NCI-H1105 (cell line): ENCODE results near the gene GRIK2.

Experiments
- DNase-seq: peaks from one replicate; lab custom pipeline; 2025; lab: John Stamatoyannopoulos, UW

The GRIK2 gene

DNA sequence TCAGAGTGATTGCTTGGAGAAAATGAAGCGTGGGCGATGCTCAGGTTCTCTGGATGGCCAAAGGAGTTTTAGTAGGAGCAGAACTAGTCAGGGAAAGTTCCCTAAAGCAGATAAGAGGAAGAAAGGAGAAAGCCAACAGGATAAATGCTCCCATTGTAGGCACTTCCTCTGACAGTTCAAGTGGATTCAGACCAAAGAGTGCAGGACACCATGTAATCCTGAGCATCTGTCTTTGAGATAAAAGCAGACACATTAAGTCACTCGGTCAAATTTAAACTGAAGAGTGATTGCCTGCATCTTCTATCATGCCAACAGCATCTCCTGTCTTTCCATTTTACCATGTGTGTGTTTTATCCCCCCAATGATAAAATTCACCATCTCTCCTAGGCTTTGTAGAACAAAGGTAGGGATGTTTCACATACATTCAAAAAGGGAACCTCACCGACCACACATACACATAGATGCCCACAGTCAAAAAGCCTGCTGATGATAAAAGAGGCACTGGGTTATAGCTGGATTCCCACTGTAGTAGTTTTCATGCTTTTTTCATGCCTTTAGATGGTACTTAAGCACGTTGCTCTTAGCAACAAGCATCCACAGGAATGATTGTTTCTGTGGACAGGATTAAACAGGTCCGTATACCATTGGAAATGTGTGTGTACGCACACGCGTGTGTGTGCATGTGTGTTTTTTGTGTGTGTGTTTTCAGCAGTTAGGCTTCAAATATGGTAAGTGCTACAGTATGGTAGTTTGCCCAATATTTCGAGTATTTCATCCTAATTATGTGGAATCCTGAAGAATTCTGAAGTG, 7.0 kb downstream of the GRIK2 start:
- no peak for DNase-seq

DNA sequence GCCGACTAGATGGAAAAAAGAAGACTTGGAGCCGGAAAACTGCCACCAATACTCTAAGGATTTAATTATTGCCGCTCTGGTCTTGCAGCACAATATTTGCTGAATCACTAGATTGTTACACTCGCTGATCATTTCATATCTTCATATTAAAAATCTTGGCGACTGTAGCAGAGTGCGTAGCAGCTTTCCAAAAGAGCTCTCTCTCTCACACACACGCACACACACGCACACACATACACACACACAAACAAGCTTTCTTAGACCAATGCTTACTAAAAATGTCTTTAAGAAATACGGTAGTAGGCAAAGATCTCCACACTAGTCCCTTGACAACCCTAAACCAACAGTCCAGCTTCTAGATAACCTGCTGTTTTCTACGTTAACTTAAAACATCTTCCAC, 7.7 kb downstream of the GRIK2 start:
- DNase-seq, result no peak

DNA sequence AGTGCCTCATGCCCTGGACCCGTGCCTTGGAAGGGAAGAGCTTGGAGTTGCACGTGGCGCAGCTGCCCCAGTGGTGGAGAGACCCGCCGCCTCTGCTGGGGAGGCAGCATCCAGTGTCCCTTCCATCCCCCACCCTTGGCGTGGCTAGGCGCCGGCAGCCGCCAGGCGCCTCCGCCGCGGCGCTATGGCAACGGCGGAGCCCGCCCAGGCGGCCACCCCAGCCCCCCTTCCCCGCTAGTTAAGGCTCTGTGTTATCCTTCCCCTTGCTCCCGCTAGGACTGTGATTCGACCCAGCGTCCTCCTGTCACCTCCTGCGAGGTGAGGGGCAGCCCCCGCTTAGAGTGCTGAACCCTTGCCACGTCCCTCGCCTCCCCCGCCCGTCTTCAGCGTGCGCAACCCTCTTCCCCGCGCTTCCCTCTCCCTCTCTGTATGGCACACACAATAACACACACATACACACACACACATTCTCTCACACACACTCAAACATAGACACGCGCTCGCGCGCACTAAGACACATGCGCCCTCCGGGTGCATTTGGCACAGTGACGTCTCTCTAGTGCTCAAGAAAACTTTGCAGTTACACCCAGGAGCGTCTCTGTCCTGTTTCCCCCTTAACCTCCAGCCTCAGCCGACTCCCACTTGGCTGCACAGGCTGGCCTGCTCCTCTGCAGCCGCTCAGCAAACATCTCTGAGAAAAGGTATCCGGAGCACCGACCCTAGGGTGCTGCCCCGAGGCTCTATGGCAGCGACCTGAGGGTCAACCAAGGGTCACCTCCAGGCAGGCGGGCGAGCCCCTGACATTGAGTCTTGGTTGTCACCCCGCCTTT, 8.5 kb downstream of the GRIK2 start:
- DNase-seq, result peak; percentile 34

DNA sequence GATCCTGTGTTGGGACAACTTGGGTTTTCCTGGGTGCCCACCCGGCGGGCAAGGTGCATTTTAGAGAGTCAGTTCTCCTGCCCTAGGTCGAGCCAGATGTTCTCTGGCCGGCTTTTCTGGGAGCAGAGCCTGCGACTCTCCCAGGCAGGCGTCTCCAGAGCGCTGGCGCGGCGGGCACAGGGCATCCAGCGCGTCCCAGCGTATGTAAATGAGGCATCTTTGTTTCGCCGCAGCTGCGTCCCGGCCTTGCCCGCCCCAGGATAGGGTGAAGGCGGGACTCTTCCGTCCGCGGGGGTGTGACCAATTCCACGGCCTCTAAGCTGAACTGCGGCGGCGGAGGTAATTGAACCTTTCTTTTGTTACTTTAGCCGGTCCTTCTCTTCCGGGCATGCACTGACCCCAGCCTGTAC, 9.1 kb downstream of the GRIK2 start:
- DNase-seq, result no peak

DNA sequence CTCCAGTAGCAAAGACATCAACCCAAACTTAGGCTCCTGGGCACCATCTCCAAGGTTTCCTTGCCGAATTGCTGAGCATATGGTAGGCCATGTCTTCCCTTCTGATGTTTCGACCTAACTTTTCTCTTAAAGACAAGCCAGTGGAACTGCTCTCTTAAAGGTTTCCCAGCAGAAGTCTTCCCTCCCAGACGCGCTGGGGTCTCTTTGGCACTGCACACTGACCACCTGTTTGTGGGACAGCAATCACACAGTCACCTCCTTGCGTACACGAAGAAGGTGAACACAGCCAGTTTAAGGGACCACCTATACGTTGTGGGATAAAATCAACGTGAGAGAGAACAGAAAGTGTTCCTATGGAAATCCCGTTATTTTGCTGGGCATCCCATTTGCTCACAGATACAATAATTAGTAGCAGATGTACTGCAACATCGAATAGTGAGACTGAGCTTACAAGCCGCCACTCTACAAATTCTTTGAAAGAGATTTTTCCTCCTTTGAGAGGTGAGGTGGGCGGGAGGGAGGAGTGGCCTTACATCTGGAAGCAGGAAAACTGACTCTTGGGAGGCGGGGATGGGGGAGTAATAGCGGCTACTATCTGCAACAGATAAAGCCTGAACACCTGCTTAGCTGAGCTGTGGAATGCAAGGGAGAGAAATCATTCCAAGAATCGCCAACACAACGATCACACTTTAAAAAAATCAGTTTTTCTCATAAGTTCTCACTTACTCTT, 9.9 kb downstream of the GRIK2 start:
- DNase-seq, result no peak

DNA sequence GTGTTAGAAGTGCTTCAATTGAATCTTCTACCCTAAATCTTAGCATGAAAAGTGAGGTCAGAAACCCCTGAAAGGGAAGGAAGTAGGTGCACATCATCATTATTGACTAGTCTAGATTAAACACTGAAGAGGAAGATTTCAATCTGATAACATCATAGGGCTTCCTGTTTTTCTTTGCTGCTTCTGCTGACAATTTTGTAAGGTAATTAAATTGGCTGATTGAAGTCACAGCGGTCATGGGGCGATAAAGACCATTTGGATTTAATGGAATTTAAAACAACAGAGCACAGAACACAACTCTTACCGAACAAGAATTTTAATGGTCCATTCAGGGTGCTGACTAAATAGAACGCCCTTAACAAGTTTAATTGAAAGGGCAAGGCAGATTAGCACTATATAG, 11.3 kb downstream of the GRIK2 start:
- DNase-seq, result no peak

DNA sequence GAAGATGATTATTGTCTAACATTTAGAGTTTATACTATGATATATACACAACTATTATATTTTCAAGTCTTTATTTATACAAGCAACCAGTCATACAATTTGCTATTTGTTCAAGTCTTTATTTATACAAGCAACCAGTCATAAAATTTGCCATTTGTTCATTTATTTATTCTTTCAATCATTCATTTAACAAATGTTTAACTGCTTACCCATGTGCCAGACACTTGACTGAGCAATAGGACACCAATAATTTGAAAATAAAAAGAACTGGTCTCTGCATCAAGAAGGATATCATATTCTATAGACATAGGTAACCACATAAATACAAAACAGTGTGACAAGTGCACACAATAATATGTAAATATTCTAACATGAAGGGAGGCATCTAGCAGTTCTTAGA, 20.3 kb downstream of the GRIK2 start:
- DNase-seq, result no peak

DNA sequence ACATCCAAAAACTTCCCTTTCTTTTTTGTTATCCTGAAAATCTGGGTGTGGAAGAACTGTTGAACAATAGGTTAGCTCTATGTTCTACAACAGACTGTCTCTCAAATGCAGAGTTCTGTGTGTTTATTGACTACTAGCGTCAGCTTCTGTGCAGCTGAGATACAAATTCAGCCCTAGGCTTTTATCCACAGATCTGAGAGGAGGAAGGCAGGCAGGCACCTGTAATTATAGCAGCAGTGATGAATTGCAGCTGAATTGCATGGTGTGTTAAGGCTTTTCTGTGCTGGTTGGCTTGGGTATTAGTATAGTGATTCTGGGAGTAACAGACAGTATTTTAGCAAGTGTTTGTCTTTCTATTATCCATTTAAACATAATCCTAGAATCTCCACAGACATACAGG, 24.4 kb downstream of the GRIK2 start:
- DNase-seq, result no peak

DNA sequence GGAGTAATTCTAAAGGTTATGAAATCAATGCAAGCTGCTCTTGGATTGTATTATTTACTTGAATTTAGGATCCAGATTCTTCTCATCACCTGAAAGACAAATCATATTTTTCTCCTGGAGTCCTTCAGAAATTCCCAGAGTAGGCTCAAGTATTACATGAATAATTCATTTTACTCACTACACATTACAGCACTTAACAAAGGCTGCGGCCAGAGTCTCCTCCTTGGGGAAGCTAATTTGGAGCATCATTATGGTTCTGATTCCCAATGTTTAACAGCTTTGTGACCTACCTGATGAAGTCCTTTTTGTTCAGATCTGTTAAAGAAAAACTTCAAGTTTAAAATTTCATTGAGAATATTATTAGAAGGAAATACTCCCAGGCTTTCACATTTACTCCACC, 28.7 kb downstream of the GRIK2 start:
- DNase-seq, result no peak

DNA sequence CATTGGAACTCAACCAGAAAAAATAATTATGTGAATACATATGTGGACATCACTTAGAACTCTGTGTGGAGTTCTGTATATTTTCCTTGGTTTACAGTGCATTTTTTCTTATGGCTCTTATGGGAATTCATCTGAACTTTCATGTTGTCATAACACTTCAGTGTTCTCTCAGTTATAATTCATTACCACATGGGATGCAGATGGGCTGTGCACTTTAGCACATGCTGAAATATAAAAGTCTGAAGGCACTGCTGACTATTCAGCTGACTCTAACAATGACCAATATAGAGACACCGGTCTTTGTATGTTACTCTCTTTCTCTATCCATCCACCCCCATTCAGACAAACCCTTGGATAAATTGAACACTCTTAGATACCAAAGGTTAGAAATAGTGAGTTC, 29.3 kb downstream of the GRIK2 start:
- no peak for DNase-seq

DNA sequence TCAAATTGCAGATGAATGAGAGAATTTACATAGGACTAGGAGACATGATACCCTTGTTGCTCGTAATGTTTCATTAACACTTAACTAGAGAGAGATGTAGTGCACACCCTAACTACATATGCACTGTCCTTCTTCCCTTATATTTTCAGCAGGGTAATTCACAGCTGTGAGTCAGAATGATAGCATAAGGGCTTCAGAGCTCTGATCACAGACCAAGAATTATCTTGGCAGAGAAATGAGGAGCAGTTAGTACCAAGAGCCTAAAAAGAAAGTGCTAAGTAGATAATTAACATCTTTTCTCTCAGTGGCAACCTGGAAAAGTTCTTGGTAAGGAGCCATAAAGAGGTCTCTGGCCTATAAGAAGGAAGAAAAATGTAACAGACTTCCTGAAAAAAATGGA, 35.8 kb downstream of the GRIK2 start:
- no peak for DNase-seq

DNA sequence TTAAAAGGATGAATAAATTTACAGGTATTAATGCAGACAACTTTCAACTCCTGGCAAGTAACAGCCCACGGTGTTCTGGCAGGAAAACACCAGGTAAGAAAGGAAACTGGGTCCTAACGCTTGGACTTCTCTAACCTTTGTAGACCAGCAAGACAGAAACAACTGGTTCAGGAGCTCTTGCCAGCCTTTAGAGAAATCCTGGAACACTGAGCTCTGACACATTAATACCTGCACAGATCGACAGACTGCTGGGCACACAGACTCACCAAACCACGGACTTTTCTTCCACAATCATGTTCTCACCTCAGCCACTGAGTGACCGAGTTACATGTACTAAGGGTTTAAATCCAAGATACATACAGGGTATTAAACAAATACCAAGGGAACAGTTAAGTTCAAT, 36.3 kb downstream of the GRIK2 start:
- no peak for DNase-seq

DNA sequence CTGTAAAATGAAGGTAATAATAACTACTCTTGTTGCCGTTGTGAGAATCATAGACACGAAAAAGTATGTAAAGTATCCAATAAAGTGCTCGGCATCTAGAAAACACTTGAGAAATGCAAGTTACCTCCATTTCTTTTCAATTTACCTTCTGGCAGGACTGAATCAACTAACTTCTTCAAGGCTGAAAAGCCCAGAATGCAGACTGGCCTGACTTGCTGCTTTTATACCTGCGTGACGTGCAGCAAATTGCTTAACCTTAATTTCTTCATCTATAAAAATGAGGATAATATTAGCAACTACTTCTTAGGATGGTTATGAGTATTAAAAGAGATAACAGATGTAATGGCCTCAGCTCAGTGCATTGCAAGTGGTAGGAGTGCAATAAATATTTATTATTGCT, 39.6 kb downstream of the GRIK2 start:
- no peak for DNase-seq

DNA sequence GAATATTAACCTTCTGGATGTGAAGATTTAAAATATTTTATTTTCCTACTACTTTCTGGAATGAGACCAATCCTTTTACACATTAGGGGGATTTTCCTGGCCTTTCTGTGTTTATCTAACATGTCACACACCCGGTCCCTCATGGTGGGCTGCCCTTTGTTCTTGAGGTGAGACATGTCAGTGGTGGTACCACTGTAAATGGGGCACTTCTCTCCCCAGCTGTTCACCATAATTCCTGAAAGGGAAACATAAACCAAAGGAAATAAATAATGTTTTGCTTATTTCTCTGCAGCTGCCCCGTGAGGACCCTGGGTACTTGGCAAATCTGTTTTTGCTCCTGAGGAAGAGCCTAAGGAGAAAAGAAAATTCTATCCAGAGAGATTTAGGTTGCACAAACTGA, 41.1 kb downstream of the GRIK2 start:
- no peak for DNase-seq

DNA sequence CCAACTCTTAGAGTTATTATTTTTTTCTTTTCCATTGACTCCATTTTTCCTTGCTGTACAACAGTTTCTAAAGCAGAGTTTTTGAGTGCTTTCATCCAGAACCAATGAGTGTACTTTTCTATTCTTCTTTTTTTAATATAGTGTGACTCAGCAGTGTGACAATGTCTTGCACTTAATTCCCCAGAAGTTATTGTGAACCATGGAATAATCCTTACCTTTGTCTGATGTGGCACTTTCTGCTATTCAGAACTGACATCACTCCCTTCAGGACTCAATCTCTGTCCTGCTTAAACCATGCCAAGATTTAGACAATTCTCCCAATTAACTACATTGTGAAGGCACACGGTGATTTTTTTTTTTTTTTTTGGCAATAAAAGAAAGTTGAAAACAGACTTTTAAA, 41.5 kb downstream of the GRIK2 start:
- no peak for DNase-seq

DNA sequence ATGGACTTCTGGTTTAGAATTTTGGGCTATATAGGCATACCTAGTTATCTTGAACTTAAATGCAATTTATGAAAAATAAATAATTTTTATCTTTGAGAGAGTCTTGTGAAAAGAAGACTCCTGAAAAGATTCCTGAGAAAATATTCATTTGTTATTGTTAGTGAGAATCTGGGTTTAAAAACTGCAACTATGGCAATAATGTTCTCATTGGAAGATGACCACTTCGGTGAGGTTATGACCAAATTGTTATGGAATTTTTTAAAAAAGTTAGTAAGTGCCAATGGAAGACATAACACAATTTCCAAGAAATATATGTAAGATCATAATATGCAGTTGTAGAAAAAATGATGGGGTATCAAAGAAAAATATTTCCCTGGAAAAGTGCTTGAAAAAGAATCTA, 46.3 kb downstream of the GRIK2 start:
- DNase-seq, result no peak

DNA sequence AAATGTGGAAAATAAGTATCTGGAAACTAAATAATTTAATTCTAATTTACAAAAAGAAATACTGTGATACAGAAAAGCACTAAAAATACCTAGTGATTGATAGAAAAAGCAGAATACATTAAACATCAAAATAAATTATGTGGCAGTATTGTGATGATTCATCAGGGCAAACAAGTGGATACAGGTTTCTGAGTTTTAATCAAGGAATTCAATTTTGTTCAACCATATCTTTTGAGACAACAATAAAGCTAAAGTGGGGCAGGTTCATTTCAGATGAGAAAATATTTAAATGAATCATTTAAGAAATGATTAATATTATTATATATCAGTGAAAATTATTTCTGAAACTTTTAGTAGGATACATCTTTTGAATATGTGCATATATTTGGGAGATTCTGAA, 49.8 kb downstream of the GRIK2 start:
- no peak for DNase-seq

DNA sequence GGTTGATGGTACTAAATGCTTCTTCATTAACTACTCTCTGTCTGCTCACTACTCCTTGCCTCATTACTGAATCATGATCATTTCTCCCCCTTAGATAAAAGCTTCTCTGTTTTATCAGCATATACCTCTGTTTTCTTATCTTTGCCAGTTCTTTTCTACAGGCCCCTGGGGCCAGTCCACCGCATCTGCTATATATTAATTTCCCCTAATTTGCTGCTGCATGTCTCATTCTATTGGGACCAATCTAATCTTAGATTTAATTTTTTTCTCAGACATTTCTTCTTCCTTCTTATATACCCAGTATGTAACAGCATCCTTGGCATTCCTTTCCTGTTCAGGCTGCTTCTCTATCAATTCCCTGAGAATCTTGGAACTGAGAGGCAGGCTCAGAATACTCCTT, 51.2 kb downstream of the GRIK2 start:
- no peak for DNase-seq

DNA sequence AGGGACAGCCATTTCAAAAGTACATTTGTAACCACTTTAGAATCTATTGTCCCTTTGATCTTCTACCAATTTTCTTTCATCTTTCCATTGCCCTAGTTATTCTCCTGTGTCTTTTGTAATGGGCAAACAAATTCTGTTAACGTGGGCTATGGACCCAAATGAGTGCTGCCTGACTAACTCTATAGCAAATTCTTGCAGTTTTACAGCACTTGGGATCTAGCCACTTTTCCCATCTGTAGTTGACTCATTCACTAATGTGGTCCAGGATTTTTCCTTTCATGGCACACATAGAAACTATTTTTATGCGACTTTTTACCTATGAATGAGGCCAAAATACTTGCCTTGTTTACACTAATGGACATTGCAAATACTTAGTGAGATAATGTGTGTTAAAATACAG, 52.0 kb downstream of the GRIK2 start:
- DNase-seq, result no peak

DNA sequence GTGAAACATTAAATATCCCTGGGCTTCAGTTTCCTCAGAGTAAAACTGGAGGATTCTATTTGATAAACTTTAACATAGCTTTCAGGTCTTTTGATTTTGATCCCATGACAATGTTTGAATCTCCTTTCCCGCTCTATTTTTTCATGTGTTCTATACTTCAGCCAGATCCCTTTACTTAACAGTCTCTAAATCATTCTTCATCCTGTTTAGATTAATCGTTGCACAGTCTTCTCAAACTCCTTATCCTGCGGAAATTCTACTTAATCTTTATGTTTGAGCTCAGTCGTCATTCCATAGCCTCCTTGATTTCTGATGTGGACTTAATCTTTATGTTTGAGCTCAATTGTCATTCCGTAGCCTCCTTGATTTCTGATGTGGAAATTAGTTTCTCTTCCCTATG, 57.4 kb downstream of the GRIK2 start:
- DNase-seq, result no peak

DNA sequence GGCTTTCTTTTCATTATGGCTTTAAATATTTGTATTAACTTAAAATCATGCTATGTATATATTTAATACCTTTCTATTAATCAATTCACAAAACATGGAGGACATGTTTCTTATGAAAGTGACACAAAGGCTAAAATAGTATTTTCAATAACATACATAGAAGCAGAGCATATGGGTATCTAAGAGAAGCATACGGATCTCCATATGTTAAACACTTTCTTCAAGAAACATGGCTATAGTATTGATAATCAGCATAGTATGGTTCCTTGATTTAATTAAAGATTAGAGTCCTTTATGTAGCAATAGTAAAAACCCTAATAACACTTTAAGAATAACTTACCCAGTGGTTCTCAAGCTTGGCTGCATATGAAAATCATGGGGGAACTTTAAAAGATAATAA, 58.5 kb downstream of the GRIK2 start:
- no peak for DNase-seq

DNA sequence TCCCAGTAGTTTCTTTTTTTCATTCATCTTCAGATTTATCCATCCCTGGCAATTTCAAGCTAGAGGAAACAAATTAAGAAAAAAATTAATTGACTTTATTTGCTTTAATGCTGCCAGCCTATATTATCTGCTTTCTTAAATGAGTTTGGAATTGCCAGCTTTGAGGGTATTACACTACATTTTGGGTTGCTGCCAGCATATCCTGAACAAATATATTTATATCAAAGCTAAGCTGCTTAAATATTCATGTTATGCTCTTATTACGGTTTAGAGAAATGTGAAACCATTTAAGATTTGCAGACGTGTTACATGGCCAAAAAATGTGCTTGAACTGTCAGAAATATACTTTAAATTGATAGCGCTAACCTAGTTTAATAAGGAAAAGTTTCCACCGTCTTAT, 59.7 kb downstream of the GRIK2 start:
- DNase-seq, result peak; percentile 35

DNA sequence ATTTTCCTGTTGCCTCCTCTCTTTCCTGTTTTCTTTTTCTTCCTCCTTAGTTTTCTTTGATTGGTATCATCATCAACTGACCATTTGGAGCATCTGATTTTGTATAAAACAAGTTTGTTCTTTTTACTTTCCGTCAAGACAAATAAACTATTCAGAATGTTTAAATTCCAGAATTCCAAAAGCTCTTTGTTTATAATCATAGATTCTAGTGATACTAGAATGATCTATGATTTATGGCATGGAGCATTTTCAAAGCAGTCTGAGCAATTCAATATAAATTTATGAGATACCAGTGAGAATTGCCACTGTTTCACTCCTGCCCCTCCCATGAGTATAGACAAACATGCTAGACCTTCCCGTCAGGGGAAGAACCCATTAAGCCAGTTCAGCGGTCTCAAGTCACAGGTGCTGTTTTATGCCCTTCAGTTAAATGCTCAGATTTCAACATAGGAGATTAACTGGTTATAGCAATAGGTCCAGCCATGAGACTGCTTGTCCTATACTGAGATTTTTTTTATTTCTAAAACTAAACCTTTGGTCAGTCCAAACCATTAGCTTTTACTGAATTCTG, 60.7 kb downstream of the GRIK2 start:
- no peak for DNase-seq
